22Rv1 (cell line): Measurements from ENCODE around the gene HGFAC.

ENCODE experiments used
- ZFX ChIP-seq: fragments of 450-650 bp; IDR thresholded peaks from 2 replicates; pipeline ENCODE4 v1.6.1; 2017; ENCODE audit warnings: antibody characterized with exemption, borderline replicate concordance
- TF ChIP-seq, protein P1 (sequence below): fragments of 450-650 bp; IDR thresholded peaks from 2 replicates; pipeline ENCODE4 v1.5.1; 2017; ENCODE audit warnings: mild to moderate bottlenecking

DNA sequence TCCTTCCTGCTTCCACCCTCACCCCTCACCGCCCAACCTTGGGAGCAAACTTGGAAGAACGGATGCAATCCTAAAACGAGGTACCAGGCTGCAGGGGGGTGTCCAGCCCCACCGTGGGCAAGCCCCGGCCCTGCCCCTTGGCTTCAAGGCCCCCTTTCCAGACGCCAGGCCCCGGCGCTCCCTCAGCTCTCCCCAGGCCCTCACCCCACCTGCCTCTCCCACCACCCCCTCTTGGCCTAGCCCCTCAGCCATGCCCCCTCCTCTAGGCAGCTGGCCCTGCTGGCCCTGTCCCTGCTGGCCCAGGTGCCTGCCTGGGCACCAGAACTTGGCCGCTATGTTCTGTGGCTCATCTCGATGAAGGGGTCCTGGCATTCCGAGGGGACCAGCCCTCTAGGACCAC, 56.6 kb downstream of the HGFAC start:
- TF ChIP-seq, protein P1, sequence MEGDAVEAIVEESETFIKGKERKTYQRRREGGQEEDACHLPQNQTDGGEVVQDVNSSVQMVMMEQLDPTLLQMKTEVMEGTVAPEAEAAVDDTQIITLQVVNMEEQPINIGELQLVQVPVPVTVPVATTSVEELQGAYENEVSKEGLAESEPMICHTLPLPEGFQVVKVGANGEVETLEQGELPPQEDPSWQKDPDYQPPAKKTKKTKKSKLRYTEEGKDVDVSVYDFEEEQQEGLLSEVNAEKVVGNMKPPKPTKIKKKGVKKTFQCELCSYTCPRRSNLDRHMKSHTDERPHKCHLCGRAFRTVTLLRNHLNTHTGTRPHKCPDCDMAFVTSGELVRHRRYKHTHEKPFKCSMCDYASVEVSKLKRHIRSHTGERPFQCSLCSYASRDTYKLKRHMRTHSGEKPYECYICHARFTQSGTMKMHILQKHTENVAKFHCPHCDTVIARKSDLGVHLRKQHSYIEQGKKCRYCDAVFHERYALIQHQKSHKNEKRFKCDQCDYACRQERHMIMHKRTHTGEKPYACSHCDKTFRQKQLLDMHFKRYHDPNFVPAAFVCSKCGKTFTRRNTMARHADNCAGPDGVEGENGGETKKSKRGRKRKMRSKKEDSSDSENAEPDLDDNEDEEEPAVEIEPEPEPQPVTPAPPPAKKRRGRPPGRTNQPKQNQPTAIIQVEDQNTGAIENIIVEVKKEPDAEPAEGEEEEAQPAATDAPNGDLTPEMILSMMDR: no peak
- TF ChIP-seq ZFX: no peak
